RWPE1 (cell line): ENCODE data around the gene CDK14.
"Not testable (repeated sequence)": the region's sequence is repeated elsewhere in the genome, so short reads cannot be mapped to it uniquely, and the experiment has no call there.

Experiments used
- CTCF ChIA-PET: fragments of 350-600 bp; sonication (Branson Sonifier 250); formaldehyde crosslinking; extraction: SDS; loops from one replicate; lab custom pipeline; 2021; lab: Yijun Ruan, JAX
- POLR2A ChIA-PET: fragments of 400-600 bp; formaldehyde crosslinking; extraction: SDS; loops from one replicate; lab custom pipeline; 2020; ENCODE audit warnings: antibody characterized with exemption; ENCODE audit not compliant: low non-redundant PET; lab: Yijun Ruan, JAX
- DNase-seq: peaks from one replicate; pipeline ENCODE4 v3.0.0; 2012; ENCODE audit warnings: low spot score
- H3K27ac ChIP-seq: fragments of 450-650 bp; 2 replicates; pipeline ENCODE4 v1.5.1; 2017
- CTCF ChIP-seq: fragments of 450-650 bp; conservative IDR thresholded peaks from 2 replicates; pipeline ENCODE4 v1.5.1; 2017; ENCODE audit warnings: low read depth, mild to moderate bottlenecking

Gene CDK14

DNA sequence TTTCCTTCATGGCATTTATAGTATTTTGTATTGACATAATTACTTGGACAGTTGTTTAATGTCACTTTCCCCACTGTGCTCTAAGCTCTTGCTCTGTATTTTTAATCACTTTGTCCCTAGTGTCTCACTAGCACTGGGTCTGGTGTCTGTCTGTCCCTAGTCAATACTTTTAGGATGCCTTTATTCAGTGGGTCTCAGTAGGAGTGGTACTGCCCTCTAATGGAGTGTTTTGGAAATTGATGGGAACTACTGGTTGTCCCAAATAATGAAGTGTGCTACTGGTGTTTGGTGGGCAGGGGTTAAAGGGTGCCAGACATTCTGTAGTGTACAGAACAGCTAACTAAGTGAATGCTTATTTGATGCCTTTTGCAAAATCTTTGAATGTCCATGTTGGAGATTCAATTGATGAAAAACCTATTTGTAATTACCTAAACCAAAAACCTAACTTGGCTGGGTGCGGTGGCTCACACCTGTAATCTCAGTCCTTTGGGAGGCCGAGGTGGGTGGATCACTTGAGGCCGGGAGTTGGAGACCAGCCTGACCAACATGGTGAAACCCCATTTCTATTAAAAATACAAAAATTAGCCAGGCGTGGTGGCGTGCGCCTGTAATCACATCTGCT, 33.3 kb downstream of the CDK14 start:
- peak; percentile 74 for TF ChIP-seq CTCF
- ChIA-PET CTCF (interaction anchor here (0.6 to 1.1 kb wide), 5 partner anchors 9 to 174 kb away, joined by 3 to 6 read pairs (median 4); no protein-coding TSS in a partner anchor), POLR2A (no interaction called here)
- no peak overlapping the region for H3K27ac ChIP-seq
- peak; percentile 59 for DNase-seq

DNA sequence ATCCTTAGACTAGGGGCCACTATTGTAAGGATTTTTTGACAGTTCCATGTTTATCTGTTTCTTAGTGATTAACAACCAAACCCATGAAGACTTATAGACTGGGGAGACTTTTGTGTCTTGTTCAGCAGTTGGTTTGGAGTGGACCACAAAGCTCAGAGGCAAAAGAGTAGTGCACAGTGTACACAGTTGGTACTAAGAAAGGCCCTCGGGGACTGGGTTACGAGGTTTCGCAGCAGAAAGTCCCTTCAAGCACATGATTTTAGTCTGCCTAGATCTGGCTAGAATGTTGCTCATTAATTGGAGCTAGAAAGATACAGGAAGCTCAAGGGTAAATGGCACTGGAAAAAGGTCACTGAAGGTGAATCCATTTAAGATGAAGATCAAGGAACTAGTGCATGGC, 35.4 kb downstream of the CDK14 start:
- H3K27ac ChIP-seq = no peak overlapping the region
- CTCF ChIA-PET = interaction anchor here (1.3 kb wide), 1 partner anchor 176 kb away, joined by 5 read pairs; no protein-coding TSS in a partner anchor
- DNase-seq = no peak
- POLR2A ChIA-PET = no interaction called here
- no peak for TF ChIP-seq CTCF

GRCh38 chr7:90639683-90640082, 43.6 kb downstream of the CDK14 start:
- CTCF ChIA-PET, POLR2A ChIA-PET: not testable (repeated sequence)

GRCh38 chr7:90642978-90643377, 46.9 kb downstream of the CDK14 start:
- no peak for TF ChIP-seq CTCF
- no peak for DNase-seq
- POLR2A ChIA-PET = no interaction called here
- no peak overlapping the region for H3K27ac ChIP-seq
- CTCF ChIA-PET = no interaction called here

More at GRCh38 chr7:90639683-90640082, 43.6 kb downstream of the CDK14 start:
- not testable (repeated sequence) for H3K27ac ChIP-seq, DNase-seq

DNA sequence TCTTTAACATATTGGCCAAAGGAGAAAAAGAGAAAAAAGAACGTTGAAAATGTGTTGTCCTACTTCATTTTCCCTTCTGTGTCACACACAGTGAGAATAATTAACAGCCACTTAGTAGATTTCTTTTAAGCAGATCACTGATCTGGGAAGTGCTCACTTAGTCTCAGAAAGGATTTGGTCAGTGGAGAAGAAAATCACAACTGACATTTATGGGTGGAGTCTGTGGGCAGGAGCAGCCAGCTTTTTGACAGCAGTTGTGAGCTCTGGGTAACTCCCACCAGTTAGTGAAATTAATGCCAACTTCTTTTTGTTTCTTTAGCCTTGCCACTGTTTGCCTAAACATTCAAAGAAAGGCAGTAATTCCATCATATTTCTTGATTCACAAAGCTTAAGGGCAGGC, 49.7 kb downstream of the CDK14 start:
- no peak overlapping the region for H3K27ac ChIP-seq
- ChIA-PET CTCF (interaction anchor here (0.7 kb wide), 1 partner anchor 445 kb away, joined by 10 read pairs; no protein-coding TSS in a partner anchor), POLR2A (no interaction called here)
- TF ChIP-seq CTCF = no peak
- no peak for DNase-seq

DNA sequence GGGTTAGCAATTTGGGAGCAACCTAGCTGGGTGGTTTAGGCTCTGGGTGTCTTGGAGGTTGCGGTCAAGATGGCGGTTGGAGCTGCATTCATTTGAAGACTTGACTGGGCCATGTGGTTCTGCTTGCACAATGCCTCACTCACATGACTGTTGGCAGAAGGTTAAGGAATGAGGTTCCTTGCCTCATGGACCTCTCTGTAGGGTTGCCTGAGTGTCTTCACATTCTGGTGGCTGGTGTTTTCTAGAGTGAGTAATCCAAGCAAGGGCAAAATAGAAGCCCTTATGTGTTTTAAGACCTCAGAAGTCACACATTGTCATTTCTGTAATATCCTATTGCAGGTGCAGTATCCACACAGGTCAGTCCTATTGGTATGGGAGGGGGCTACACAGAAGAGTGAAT, 52.0 kb downstream of the CDK14 start:
- DNase-seq = no peak
- H3K27ac ChIP-seq = no peak overlapping the region
- ChIA-PET POLR2A (no interaction called here), CTCF (no interaction called here)
- TF ChIP-seq CTCF = no peak

- POLR2A ChIA-PET = no interaction called here
- no peak for DNase-seq
- no peak for TF ChIP-seq CTCF
- H3K27ac ChIP-seq = no peak overlapping the region
- CTCF ChIA-PET = interaction anchor here (0.6 kb wide), 1 partner anchor 15 kb away, joined by 3 read pairs; no protein-coding TSS in a partner anchor
Measured at GRCh38 chr7:90648834-90649233, 52.7 kb downstream of the CDK14 start.
